HG03432 (cell line): ENCODE results near the gene PVR.
"Not testable (repeated sequence)": the region's sequence is repeated elsewhere in the genome, so short reads cannot be mapped to it uniquely, and the experiment has no call there.

Experiments used
- ATAC-seq: cut with Tn5 transposase; IDR thresholded peaks from one replicate; pipeline ENCODE4 v1.9.1; 2021; ENCODE audit warnings: mild to moderate bottlenecking, moderate library complexity; ENCODE audit not compliant: unreplicated experiment

PVR gene

DNA sequence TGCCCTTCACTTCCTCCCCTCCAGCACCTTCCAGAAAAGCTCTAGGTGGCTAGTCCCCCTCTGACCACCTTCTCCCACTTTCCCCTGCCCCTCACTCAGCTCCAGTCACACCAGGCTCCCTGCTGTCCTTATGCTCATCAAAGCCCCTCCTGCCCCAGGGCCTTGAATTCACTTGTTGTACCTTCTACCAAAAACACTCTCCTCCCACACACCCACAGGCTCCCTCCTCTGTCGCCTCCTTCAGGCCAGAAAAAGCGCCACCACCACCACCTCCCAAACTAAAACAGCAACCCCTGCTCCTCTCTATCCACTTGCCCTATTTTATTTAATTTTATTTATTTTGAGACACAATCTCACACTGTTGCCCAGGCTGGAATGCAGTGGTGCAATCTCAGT lies 50.5 kb downstream of the PVR start:
- no peak for ATAC-seq

DNA sequence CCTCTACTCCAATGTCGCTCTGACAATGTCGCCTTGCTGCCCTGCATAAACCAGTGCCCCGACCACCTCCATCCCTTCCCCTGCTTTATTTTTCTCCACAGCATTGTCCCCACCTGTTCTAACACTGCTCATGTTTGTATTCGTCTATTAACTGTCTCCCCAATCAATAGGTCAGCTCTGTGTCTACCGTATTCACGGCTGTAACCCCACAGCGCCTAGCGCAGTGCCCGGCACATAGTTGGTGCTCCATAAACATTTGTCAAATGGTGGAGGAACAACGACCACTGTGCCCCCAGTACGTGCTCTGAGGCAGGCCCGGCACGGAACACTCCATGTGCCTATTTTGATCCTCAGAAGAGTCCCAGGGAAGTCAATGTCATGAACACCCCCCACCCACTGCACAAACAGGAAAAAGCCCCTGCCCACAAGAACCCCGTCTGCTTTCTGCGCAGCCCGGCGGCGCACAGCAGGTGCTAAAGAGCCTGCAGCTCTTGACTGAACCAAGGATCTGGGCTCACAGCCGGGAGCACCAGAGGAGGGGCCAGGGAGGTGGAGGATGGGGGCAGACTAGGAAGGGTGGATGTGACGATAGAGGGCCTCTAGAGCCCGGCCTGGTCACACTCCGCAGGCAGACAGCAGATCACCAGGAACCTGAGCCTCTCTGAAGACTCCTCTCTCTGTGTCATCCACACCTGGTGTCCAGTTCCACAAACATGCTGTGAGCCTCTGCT lies 53.4 kb downstream of the PVR start:
- ATAC-seq = no peak

GRCh38 chr19:44697670-44698034 lies 53.9 kb downstream of the PVR start:
- ATAC-seq = no peak

DNA sequence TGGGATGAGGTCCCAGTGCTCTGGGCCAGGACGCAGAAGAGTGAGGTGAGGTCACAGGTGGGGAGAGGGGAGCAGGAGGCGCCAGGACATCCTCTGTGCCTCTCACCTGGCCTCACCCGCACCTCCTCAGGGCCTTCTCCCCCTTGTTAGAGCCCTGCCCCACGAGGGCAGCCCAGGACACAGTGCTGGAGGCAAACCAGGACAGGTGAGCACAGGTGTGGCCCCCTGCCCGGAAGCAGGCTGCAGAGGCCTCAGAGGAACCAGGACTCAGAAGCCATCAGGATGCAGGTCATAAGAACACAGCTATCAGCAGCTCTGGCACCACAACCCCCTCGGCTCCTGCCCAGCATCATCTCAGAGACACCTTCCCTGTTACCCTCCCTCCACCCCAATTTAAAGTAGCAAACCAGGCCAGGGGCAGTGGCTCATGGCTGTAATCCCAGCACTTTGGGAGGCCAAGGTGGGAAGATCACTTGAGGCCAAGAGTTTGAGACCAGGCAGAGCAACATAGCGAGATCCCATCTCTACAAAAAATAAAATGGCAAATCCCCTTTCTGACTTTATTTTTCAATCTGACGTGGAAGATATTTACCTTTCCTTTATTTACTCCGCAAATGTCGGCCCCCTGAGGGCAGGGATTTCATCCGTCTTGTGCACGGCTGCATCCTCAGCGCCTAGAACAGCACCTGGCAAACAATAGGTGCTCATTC lies 54.9 kb downstream of the PVR start, which contains the start of gene CEACAM16:
Gene CEACAM16 (plus strand): TSS at position 660 of the 710 bp plus-strand sequence. CDS start 2,306 bp downstream, outside the sequence.
- no peak for ATAC-seq

- no peak for ATAC-seq
Observed at GRCh38 chr19:44700547-44700946, 56.8 kb downstream of the PVR start.

DNA sequence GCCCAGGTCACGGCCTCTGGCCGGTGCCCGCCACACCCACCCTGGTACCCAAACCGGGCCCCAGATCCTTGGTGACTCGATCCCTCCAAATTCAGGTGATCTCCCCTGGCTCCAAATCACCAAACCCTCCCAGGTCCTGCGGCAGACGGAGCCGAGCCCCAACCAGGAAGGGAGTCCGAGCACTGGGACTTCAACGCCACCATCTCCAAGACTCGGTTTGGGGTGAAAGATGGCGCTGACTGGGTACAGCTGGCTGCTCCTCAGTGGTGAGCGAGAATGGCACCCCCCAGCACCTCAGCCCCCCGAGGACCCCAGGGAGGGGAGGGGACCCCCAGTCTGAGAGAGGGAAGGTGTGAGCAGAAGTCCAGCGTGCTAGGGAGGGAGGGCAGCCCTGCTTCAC lies 57.5 kb downstream of the PVR start:
- ATAC-seq = no peak

GRCh38 chr19:44702551-44703176 lies 59.0 kb downstream of the PVR start:
- no peak for ATAC-seq

GRCh38 chr19:44703336-44704078 lies 59.8 kb downstream of the PVR start:
- no peak for ATAC-seq

GRCh38 chr19:44704982-44705381 lies 61.3 kb downstream of the PVR start:
- ATAC-seq = no peak

- no peak for ATAC-seq
Observed at GRCh38 chr19:44705502-44706010, 61.8 kb downstream of the PVR start.

- ATAC-seq = no peak
Observed at GRCh38 chr19:44706506-44707236, 63.0 kb downstream of the PVR start.

- no peak for ATAC-seq
Observed at GRCh38 chr19:44707794-44708193, 64.1 kb downstream of the PVR start.

DNA sequence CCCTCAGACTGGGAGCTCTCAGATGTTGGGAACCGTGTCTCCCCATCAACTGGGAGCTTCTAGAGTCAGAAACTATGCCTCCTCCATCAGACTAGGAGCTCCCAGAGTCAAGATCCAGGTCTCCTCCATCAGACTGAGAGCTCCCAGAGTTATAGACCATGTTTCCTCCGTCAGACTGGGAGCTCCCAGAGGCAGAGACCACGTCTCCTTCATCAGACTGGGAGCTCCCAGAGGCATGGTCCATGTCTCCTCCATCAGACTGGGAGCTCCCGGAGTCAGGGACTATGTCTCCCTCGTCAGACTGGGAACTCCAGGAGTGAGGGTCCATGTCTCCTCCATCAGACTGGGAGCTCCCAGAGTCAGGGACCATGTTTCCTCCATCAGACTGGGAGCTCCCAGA lies 65.2 kb downstream of the PVR start:
- no peak for ATAC-seq

GRCh38 chr19:44709434-44710266 lies 65.9 kb downstream of the PVR start:
- ATAC-seq = not testable (repeated sequence)

DNA sequence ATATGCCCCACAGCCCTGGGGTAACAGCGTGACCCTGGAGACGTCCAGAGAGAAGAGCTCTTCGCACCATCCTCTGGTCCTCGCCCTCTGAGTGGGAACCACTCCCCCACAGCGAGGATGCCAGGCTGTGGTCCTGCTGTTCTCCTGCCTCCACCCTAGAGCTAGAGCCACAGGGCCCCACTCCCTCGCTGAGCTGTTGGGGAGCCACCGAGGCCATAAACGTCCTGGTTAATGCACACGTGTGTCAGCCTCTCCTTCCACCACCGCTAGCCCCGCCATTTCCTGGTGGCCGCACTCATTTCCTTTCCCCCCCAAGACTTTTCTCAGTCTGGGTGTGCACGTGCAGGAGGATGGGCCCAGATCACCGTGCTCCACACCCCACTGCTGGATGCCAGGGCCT lies 66.8 kb downstream of the PVR start:
- ATAC-seq = no peak

- no peak for ATAC-seq
Observed at GRCh38 chr19:44712864-44713515, 69.3 kb downstream of the PVR start.
